ENCODE measurements around the gene PHACTR3. TPM values are rescaled to one million over a fixed set of nuclear protein-coding genes. Genes with fewer than 3 reads are reported as not detected.
"Not testable (repeated sequence)": the region's sequence is repeated elsewhere in the genome, so short reads cannot be mapped to it uniquely, and the experiment has no call there.

The PHACTR3 gene
- total RNA-seq (not detected in 2 replicates), polyA plus RNA-seq (not detected in 2 replicates), polyA minus RNA-seq (ENCODE audit: low replicate concordance) (not detected in 2 replicates)
- not detected in 2 replicates for polyA plus RNA-seq (2012)

DNA sequence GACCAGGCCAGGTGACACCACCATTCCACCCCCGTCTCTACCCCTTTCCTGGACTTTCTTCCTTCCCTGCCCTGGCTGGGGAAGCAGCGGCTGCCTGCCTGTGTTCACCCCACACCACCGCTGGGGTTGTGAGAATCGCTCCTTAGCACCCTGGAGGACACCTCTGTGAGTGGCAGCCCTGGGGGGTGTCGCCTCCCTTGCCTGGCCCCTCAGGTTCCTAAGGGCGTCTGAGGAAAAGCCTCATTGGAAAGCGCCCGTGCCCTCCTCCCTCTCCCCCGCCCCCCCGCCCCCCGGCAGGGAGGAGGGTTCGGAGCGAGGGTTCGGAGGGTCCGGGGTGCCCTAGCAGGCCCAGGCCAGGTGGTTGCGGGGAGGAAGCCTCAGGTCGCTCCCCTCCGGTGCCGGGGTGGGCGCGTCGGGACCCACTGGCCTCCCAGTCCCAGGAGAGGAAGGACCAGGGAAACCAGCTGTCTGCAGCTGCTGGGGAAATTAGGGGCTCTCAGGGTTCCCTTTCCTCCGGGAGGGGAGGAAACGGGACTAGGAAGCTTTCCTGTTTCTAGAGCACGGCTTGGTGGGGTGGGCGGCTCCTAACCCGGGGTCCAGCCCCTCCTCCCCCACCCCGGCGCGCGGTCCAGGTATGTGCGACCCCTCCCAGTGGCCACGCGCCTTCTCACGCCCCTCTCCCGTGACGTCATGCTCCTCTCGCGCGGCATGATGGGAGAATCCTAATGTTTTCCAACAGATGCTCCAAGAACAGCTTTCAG lies at the start of gene PHACTR3:
Gene PHACTR3, plus strand, starts transcription at position 760 of the 761 bp plus-strand sequence. CDS start 475 bp downstream, outside the sequence.
- Histone ChIP-seq H3K9me3 (ENCODE audit: control insufficient read depth, insufficient read depth, low read depth, low read length) (no peaks in the 10 kb centered on the region), H3K9ac (ENCODE audit: insufficient read depth, low read length) (no peak within 1 kb of the TSS), H3K4me2 (ENCODE audit: extremely low read depth, insufficient read depth, low read length) (no peak within 1 kb of the TSS), H3K4me3 (replicated peaks in 1 of 4; ENCODE audit: control extremely low read depth in 1 of 4, insufficient read depth in 1 of 4, low read depth in 3 of 4, low read length in 4 of 4) (no peak within 1 kb of the TSS), H2AFZ (ENCODE audit: low read length) (no peak within 1 kb of the TSS), H3K27me3 (ENCODE audit: control insufficient read depth, insufficient read depth, low read length) (no peaks in the 10 kb centered on the region), H3K27ac (ENCODE audit: insufficient read depth, low read length) (no peak within 1 kb of the TSS), H3K4me1 (ENCODE audit: control insufficient read depth, extremely low read depth, insufficient read depth, low read length) (no peaks in the 10 kb centered on the region), H3K79me2 (ENCODE audit: control insufficient read depth, insufficient read depth, low read length) (no peaks in the 10 kb centered on the region), H3K36me3 (ENCODE audit: control insufficient read depth, insufficient read depth, low read length) (no peaks in the 10 kb centered on the region), H4K20me1 (ENCODE audit: control insufficient read depth, extremely low read depth, insufficient read depth, low read length) (no peaks in the 10 kb centered on the region)
- no peak for DNase-seq (ENCODE audit: low read depth in 2 of 2)
- TF ChIP-seq EZH2 (IDR thresholded peaks at IDR 0.05; ENCODE audit: low read length, missing control alignments) (no peak), CTCF (conservative IDR thresholded peaks at IDR 0.05 in 1 of 2, IDR thresholded peaks at IDR 0.05 in 1 of 2; ENCODE audit: low read depth in 1 of 2, low read length in 2 of 2) (no peak)

DNA sequence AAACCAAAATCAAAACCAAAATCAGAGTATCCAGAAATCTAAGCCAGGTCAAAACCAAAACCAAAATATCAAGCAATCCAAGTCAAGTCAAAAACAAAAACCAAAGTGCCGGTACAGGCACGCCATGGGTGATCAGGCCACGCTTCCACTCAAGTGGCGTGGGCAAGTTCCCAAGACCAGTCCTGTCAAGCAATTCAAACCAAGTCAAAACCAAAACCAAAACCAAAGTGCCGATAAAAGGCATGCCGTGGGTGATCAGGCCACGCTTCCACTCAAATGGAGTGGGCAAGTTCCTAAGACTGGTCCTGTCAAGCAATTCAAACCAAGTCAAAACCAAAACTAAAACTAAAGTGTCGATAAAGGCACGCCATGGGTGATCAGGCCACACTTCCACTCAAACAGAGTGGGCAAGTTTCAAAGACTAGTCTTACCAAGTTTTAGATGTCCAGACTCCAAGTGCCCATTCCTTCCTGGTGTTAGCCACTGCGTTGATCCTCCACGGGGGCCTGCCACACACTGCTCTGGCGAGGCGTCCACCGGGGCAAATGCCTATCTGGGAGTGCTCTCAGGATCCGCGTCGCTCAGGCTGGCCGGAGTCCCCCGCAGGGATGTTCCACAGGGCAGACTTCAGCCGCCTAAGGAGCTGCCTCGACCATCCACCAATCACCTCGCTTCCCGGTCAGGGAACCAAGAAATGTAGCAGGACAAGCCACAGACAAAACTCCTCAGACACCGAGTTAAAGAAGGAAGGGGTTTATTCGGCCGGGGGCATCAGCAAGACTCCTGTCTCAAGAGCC lies 46.4 kb upstream of the PHACTR3 start:
- DNase-seq (ENCODE audit: low read depth in 2 of 2); H3K79me2 ChIP-seq (ENCODE audit: control insufficient read depth, insufficient read depth, low read length); H3K4me2 ChIP-seq (ENCODE audit: extremely low read depth, insufficient read depth, low read length); H4K20me1 ChIP-seq (ENCODE audit: control insufficient read depth, extremely low read depth, insufficient read depth, low read length); H3K4me1 ChIP-seq (ENCODE audit: control insufficient read depth, extremely low read depth, insufficient read depth, low read length); H3K9me3 ChIP-seq (ENCODE audit: control insufficient read depth, insufficient read depth, low read depth, low read length); H3K9ac ChIP-seq (ENCODE audit: insufficient read depth, low read length); H3K36me3 ChIP-seq (ENCODE audit: control insufficient read depth, insufficient read depth, low read length); H3K27me3 ChIP-seq (ENCODE audit: control insufficient read depth, insufficient read depth, low read length); H2AFZ ChIP-seq (ENCODE audit: low read length); H3K4me3 ChIP-seq (replicated peaks in 1 of 4; ENCODE audit: control extremely low read depth in 1 of 4, insufficient read depth in 1 of 4, low read depth in 3 of 4, low read length in 4 of 4); H3K27ac ChIP-seq (ENCODE audit: insufficient read depth, low read length): not testable (repeated sequence)

GRCh38 chr20:59559024-59559817 lies 45.1 kb upstream of the PHACTR3 start:
- TF ChIP-seq CTCF (conservative IDR thresholded peaks at IDR 0.05 in 1 of 2, IDR thresholded peaks at IDR 0.05 in 1 of 2; ENCODE audit: low read depth in 1 of 2, low read length in 2 of 2): no peak
- no peak for TF ChIP-seq EZH2 (IDR thresholded peaks at IDR 0.05; ENCODE audit: low read length, missing control alignments)
- Histone ChIP-seq H3K27me3 (ENCODE audit: control insufficient read depth, insufficient read depth, low read length) (no peaks in the 10 kb centered on the region), H3K4me1 (ENCODE audit: control insufficient read depth, extremely low read depth, insufficient read depth, low read length) (no peaks in the 10 kb centered on the region), H3K27ac (ENCODE audit: insufficient read depth, low read length) (no peak overlapping the region), H3K9ac (ENCODE audit: insufficient read depth, low read length) (no peak overlapping the region), H3K79me2 (ENCODE audit: control insufficient read depth, insufficient read depth, low read length) (no peaks in the 10 kb centered on the region), H3K4me2 (ENCODE audit: extremely low read depth, insufficient read depth, low read length) (no peak overlapping the region), H4K20me1 (ENCODE audit: control insufficient read depth, extremely low read depth, insufficient read depth, low read length) (no peaks in the 10 kb centered on the region), H3K9me3 (ENCODE audit: control insufficient read depth, insufficient read depth, low read depth, low read length) (no peaks in the 10 kb centered on the region), H3K4me3 (replicated peaks in 1 of 4; ENCODE audit: control extremely low read depth in 1 of 4, insufficient read depth in 1 of 4, low read depth in 3 of 4, low read length in 4 of 4) (no peak overlapping the region), H3K36me3 (ENCODE audit: control insufficient read depth, insufficient read depth, low read length) (no peaks in the 10 kb centered on the region), H2AFZ (ENCODE audit: low read length) (no peak overlapping the region)
- DNase-seq (ENCODE audit: low read depth in 2 of 2): no peak
